A549 treated with Hydrocortisone at 1 μM for 4 hours (cell line): ENCODE data around the gene CFAP77. TPM values are rescaled to one million over a fixed set of nuclear protein-coding genes. Genes with fewer than 3 reads are reported as not detected.

Experiments used
- total RNA-seq: library from RNA; stranded (reverse); fragments of 200-300 nt; extraction: Qiagen RNA extraction; gene quantifications from 5 replicates; pipeline ENCODE4 v1.2.3, GENCODE V29; 2022

The CFAP77 gene
- 0.12 to 0.18 TPM (median 0.16 TPM) in 3 of 5 replicates, not detected in the others for total RNA-seq

GRCh38 chr9:132409828-132410528, at the start of gene CFAP77:
Gene CFAP77 (plus strand): TSS chr9:132410211. CDS start chr9:132410272, 61 bp downstream.

DNA sequence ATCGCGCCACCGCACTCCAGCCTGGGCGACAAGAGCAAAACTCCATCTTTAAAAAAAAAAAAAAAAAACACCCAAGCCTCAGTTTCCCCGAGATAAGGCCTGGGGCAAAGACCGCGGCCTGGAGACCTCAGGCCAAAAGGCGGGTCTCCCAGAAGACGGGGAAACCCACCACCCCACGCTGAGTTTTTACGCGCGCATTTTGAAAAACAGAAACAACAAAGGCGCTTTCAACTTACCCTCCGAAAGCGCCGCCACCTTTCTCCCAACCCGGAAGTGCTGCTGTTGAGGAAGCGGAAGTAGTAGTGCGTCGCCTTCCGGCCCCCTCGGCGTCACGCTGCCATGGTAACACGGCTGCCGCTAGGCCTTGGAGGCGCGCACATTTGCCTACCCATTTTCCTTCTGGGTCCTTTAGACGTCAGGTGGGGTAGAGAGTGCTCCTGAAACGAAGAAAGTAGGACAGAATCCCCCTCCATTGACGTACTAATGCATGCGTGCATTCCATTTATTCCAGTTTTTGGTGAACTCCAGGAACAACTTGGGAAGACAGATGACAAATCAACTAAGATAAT, 3.4 kb upstream of the CFAP77 start, which contains the start of gene TTF1:
TSS of gene TTF1 (minus strand) at position 287 of the 569 bp plus-strand sequence. CDS start 4,019 bp downstream, outside the sequence.

GRCh38 chr9:132582276-132582785, 172.3 kb downstream of the CFAP77 start, which contains the start of gene BARHL1:
Gene BARHL1 (plus strand): TSS chr9:132582606. CDS start chr9:132582798, 192 bp downstream.

Other genes with a start within 250 kb of the CFAP77 start
- gene NTNG2, start 248.2 kb upstream of the CFAP77 start, total RNA-seq, result 0.83 to 2.2 TPM (median 1.4 TPM) in 5 replicates
- gene SETX, start 55.2 kb upstream of the CFAP77 start, total RNA-seq, result 17.1 to 24.2 TPM (median 18.9 TPM) in 5 replicates
- 13.3 to 16.2 TPM (median 14.3 TPM) in 5 replicates for gene TTF1, start 3.4 kb upstream of the CFAP77 start, total RNA-seq
- gene BARHL1, start 172.4 kb downstream of the CFAP77 start, total RNA-seq, result not detected in 5 replicates